ENCODE data around the gene CCDC174.
"Not testable (repeated sequence)": the region's sequence is repeated elsewhere in the genome, so short reads cannot be mapped to it uniquely, and the experiment has no call there.

Gene CCDC174

GRCh38 chr3:14652360-14652907 lies 872 bp downstream of the CCDC174 start:
- not testable (repeated sequence) for DNase-seq (ENCODE audit: low spot score)

GRCh38 chr3:14657579-14657978 lies 6.0 kb downstream of the CCDC174 start:
- no peak for DNase-seq (ENCODE audit: low spot score)

- DNase-seq (ENCODE audit: low spot score), result no peak
Measured at GRCh38 chr3:14658978-14659377, 7.4 kb downstream of the CCDC174 start.

- DNase-seq (ENCODE audit: low spot score), result no peak
Measured at GRCh38 chr3:14660942-14661341, 9.4 kb downstream of the CCDC174 start.

GRCh38 chr3:14663396-14664135 lies 12.0 kb downstream of the CCDC174 start:
- no peak for DNase-seq (ENCODE audit: low spot score)

- no peak for DNase-seq (ENCODE audit: low spot score)
Measured at GRCh38 chr3:14664170-14664569, 12.6 kb downstream of the CCDC174 start.

- DNase-seq (ENCODE audit: low spot score), result no peak
Measured at GRCh38 chr3:14672588-14672987, 21.0 kb downstream of the CCDC174 start.

GRCh38 chr3:14674841-14675240 lies 23.3 kb downstream of the CCDC174 start, which contains the start of gene C3orf20:
Gene C3orf20, plus strand, starts transcription at chr3:14675141. Its CDS starts 7,573 bp downstream, at chr3:14682714.
- DNase-seq (ENCODE audit: low spot score), result no peak

- DNase-seq (ENCODE audit: low spot score), result no peak
Measured at GRCh38 chr3:14676881-14677280, 25.3 kb downstream of the CCDC174 start.

GRCh38 chr3:14678015-14678503 lies 26.5 kb downstream of the CCDC174 start:
- no peak for DNase-seq (ENCODE audit: low spot score)

GRCh38 chr3:14680115-14680514 lies 28.6 kb downstream of the CCDC174 start:
- DNase-seq (ENCODE audit: low spot score), result no peak

GRCh38 chr3:14680716-14681115 lies 29.2 kb downstream of the CCDC174 start:
- no peak for DNase-seq (ENCODE audit: low spot score)

GRCh38 chr3:14684447-14684846 lies 32.9 kb downstream of the CCDC174 start:
- DNase-seq (ENCODE audit: low spot score), result no peak

GRCh38 chr3:14685179-14685578 lies 33.6 kb downstream of the CCDC174 start:
- no peak for DNase-seq (ENCODE audit: low spot score)

- no peak for DNase-seq (ENCODE audit: low spot score)
Measured at GRCh38 chr3:14687360-14687759, 35.8 kb downstream of the CCDC174 start.

- no peak for DNase-seq (ENCODE audit: low spot score)
Measured at GRCh38 chr3:14688525-14688924, 37.0 kb downstream of the CCDC174 start.

GRCh38 chr3:14689247-14689980 lies 37.9 kb downstream of the CCDC174 start:
- no peak for DNase-seq (ENCODE audit: low spot score)

- no peak for DNase-seq (ENCODE audit: low spot score)
Measured at GRCh38 chr3:14691239-14691638, 39.7 kb downstream of the CCDC174 start.

GRCh38 chr3:14691719-14692118 lies 40.2 kb downstream of the CCDC174 start:
- no peak for DNase-seq (ENCODE audit: low spot score)

GRCh38 chr3:14698601-14699244 lies 47.2 kb downstream of the CCDC174 start:
- DNase-seq (ENCODE audit: low spot score), result no peak

- DNase-seq (ENCODE audit: low spot score), result no peak
Measured at GRCh38 chr3:14699643-14700042, 48.1 kb downstream of the CCDC174 start.

GRCh38 chr3:14700891-14701290 lies 49.3 kb downstream of the CCDC174 start:
- DNase-seq (ENCODE audit: low spot score), result no peak

Data from AG08396 (cell line).